SU-DHL-6 (cell line): ENCODE results near the gene ARHGEF4.

Experiments used
- H2AFZ ChIP-seq: fragments of 200-600 bp; sonication (generic); 2 replicates; pipeline ENCODE4 v1.6.1; 2014; ENCODE audit warnings: low read depth, mild to moderate bottlenecking, moderate library complexity, mixed read lengths, antibody characterized with exemption, low read length; ENCODE audit not compliant: severe bottlenecking
- H3F3A ChIP-seq: fragments of 200-600 bp; shearing (Covaris generic); 2 replicates; pipeline ENCODE4 v1.6.0; 2016; ENCODE audit warnings: antibody characterized with exemption, mild to moderate bottlenecking; ENCODE audit not compliant: insufficient read depth
- H3K27ac ChIP-seq: fragments of 200-600 bp; sonication (generic); 2 replicates; pipeline ENCODE4 v1.5.1; 2016; ENCODE audit warnings: low read depth, mild to moderate bottlenecking, low read length, moderate library complexity, mixed read lengths
- H3K27me3 ChIP-seq: fragments of 200-600 bp; sonication (generic), shearing (Covaris generic); 2 replicates; pipeline ENCODE4 v1.6.0; 2014; ENCODE audit warnings: mild to moderate bottlenecking, low read length
- H3K36me3 ChIP-seq: fragments of 200-600 bp; sonication (generic); 2 replicates; pipeline ENCODE4 v1.6.1; 2014; ENCODE audit warnings: mild to moderate bottlenecking, low read length, mixed read lengths
- H3K4me2 ChIP-seq: fragments of 300-600, 200-600 bp; shearing (Covaris generic), sonication (generic); 2 replicates; pipeline ENCODE4 v1.6.0; 2014; ENCODE audit warnings: low read length, low read depth, mild to moderate bottlenecking; ENCODE audit not compliant: poor library complexity, severe bottlenecking
- H3K4me3 ChIP-seq: fragments of 200-600 bp; sonication (generic); 2 replicates; pipeline ENCODE4 v1.5.1; 2014; ENCODE audit warnings: antibody characterized with exemption, low read length, mild to moderate bottlenecking, mixed read lengths; ENCODE audit not compliant: insufficient read depth, poor library complexity, severe bottlenecking
- H3K79me2 ChIP-seq: fragments of 200-600 bp; sonication (generic); 2 replicates; pipeline ENCODE4 v1.6.1; 2014; ENCODE audit warnings: mild to moderate bottlenecking, low read length, moderate library complexity; ENCODE audit not compliant: insufficient read depth
- H3K9ac ChIP-seq: fragments of 200-600 bp; sonication (generic); 2 replicates; pipeline ENCODE4 v1.7.0; 2014; ENCODE audit warnings: mild to moderate bottlenecking, low read length
- H3K9me2 ChIP-seq: fragments of 200-600 bp; sonication (generic); replicated peaks from 2 replicates; pipeline ENCODE4 v1.6.1; 2014; ENCODE audit warnings: low read length; ENCODE audit not compliant: insufficient read depth
- H3K9me3 ChIP-seq: fragments of 200-600 bp; sonication (generic); 2 replicates; pipeline ENCODE4 v1.6.1; 2014; ENCODE audit warnings: low read length, mixed read lengths; ENCODE audit not compliant: insufficient read depth
- H4K20me1 ChIP-seq: fragments of 200-600 bp; sonication (generic); 2 replicates; pipeline ENCODE4 v1.6.1; 2014; ENCODE audit warnings: low read depth, mild to moderate bottlenecking, antibody characterized with exemption, low read length, moderate library complexity, mixed read lengths
- CTCF ChIP-seq: fragments of 200-600 bp; sonication (generic); IDR thresholded peaks from one replicate; pipeline ENCODE4 v1.5.1; 2017; ENCODE audit warnings: antibody characterized with exemption, mild to moderate bottlenecking, low read length, moderate library complexity; ENCODE audit not compliant: insufficient read depth, poor library complexity, severe bottlenecking
- EZH2phosphoT487 ChIP-seq: fragments of 200-600 bp; sonication (generic), shearing (Covaris generic); conservative IDR thresholded peaks from 2 replicates; pipeline ENCODE4 v1.6.1; 2018; ENCODE audit warnings: mild to moderate bottlenecking, antibody characterized with exemption, low read length, moderate library complexity, mixed read lengths

ARHGEF4 gene

GRCh38 chr2:130805613-130806012 is 31.1 kb upstream of the ARHGEF4 start:
- Histone ChIP-seq H3K27ac (no peak overlapping the region), H3K9me3 (no peaks in the 10 kb centered on the region), H3K9me2 (no peaks in the 10 kb centered on the region), H4K20me1 (no peaks in the 10 kb centered on the region), H3K4me2 (no peak overlapping the region), H2AFZ (no peak overlapping the region), H3K36me3 (no peaks in the 10 kb centered on the region), H3F3A (no peaks in the 10 kb centered on the region), H3K4me3 (no peak overlapping the region), H3K79me2 (no peaks in the 10 kb centered on the region), H3K9ac (no peak overlapping the region), H3K27me3 (no peaks in the 10 kb centered on the region)
- TF ChIP-seq CTCF (no peak), EZH2phosphoT487 (no peak)

- Histone ChIP-seq H3K9me2 (no peaks in the 10 kb centered on the region), H3K4me2 (no peak overlapping the region), H3K27me3 (no peaks in the 10 kb centered on the region), H3K9me3 (no peaks in the 10 kb centered on the region), H2AFZ (no peak overlapping the region), H3K4me3 (no peak overlapping the region), H4K20me1 (no peaks in the 10 kb centered on the region), H3K79me2 (no peaks in the 10 kb centered on the region), H3F3A (no peaks in the 10 kb centered on the region), H3K9ac (no peak overlapping the region), H3K36me3 (no peaks in the 10 kb centered on the region), H3K27ac (no peak overlapping the region)
- TF ChIP-seq CTCF, result no peak
- no peak for TF ChIP-seq EZH2phosphoT487
Observed at GRCh38 chr2:130806370-130806769, 30.3 kb upstream of the ARHGEF4 start.

GRCh38 chr2:130807659-130808385 is 28.9 kb upstream of the ARHGEF4 start:
- no peaks in the 10 kb centered on the region for H3K9me2 ChIP-seq
- no peak for TF ChIP-seq EZH2phosphoT487
- no peak for TF ChIP-seq CTCF
- H3K36me3 ChIP-seq, result no peaks in the 10 kb centered on the region
- no peak overlapping the region for H3K27ac ChIP-seq
- H3K4me3 ChIP-seq, result no peak overlapping the region
- H3K9me3 ChIP-seq, result no peaks in the 10 kb centered on the region
- no peak overlapping the region for H3K4me2 ChIP-seq
- no peaks in the 10 kb centered on the region for H3F3A ChIP-seq
- no peaks in the 10 kb centered on the region for H3K79me2 ChIP-seq
- no peaks in the 10 kb centered on the region for H4K20me1 ChIP-seq
- no peak overlapping the region for H2AFZ ChIP-seq
- H3K9ac ChIP-seq, result no peak overlapping the region
- H3K27me3 ChIP-seq, result no peaks in the 10 kb centered on the region
